Measurements from ENCODE around the gene MRAS. TPM values are rescaled to one million over a fixed set of nuclear protein-coding genes. Genes with fewer than 3 reads are reported as not detected.

Gene MRAS
- total and polyA plus RNA-seq, 2 of the 13 experiments (the other 11 are each of a cell fraction or from before 2014, with no cell fraction given): 8.8 to 36.2 TPM

GRCh38 chr3:138398791-138399575, 50.6 kb downstream of the MRAS start (continued):
- TF ChIP-seq ZNF484 (CRISPR knock-in tag; IDR thresholded peaks at IDR 0.05; ENCODE audit: borderline replicate concordance, low read depth) (no peak), NONO (IDR thresholded peaks at IDR 0.05) (no peak), NONO (CRISPR knock-in tag; conservative IDR thresholded peaks at IDR 0.05) (peak; percentile 36; the same call in 1 of the 2 replicates), SALL1 (CRISPR knock-in tag; IDR thresholded peaks at IDR 0.05) (no peak; the same call in 1 of the 2 replicates), ZNF839 (CRISPR knock-in tag; IDR thresholded peaks at IDR 0.05; ENCODE audit: borderline replicate concordance) (no peak), RORA (CRISPR knock-in tag; IDR thresholded peaks at IDR 0.05) (0 out of 2 replicates have a peak, but pooled peaks have one; percentile 45), GTF2F1 (IDR thresholded peaks at IDR 0.05; ENCODE audit: low read length) (no peak), TOE1 (CRISPR knock-in tag; IDR thresholded peaks at IDR 0.05) (no peak), NFIB (CRISPR knock-in tag; IDR thresholded peaks at IDR 0.05; ENCODE audit: borderline replicate concordance) (no peak), HNF4G (IDR thresholded peaks at IDR 0.05; ENCODE audit: borderline replicate concordance, low read depth, low read length) (no peak), HNF4G (CRISPR knock-in tag; IDR thresholded peaks at IDR 0.05; ENCODE audit: borderline replicate concordance, low read depth) (no peak), ZNF407 (CRISPR knock-in tag; IDR thresholded peaks at IDR 0.05; ENCODE audit: not compliant biosample characterization) (no peak), REL (CRISPR knock-in tag; conservative IDR thresholded peaks at IDR 0.05) (no peak), NFATC3 (CRISPR knock-in tag; IDR thresholded peaks at IDR 0.05) (no peak), KLF11 (CRISPR knock-in tag; IDR thresholded peaks at IDR 0.05) (no peak), BATF2 (CRISPR knock-in tag; IDR thresholded peaks at IDR 0.05) (no peak), MAFF (IDR thresholded peaks at IDR 0.05; ENCODE audit: low read depth, low read length) (no peak), FOXP1 (IDR thresholded peaks at IDR 0.05) (no peak), FOXP1 (CRISPR knock-in tag; IDR thresholded peaks at IDR 0.05) (peak; percentile 80; the same call in 1 of the 2 replicates), ZMYM2 (CRISPR knock-in tag; IDR thresholded peaks at IDR 0.05) (no peak), ZNF597 (CRISPR knock-in tag; IDR thresholded peaks at IDR 0.05) (no peak), GABPA (IDR thresholded peaks at IDR 0.05; ENCODE audit: low read depth, low read length) (no peak), GABPA (CRISPR knock-in tag; IDR thresholded peaks at IDR 0.05; ENCODE audit: low read depth) (no peak)
